Rectal smooth muscle tissue (tissue), 1 donor: Measurements from ENCODE around the gene NFE2.

Source experiments
- H3K27ac ChIP-seq: one replicate; pipeline ENCODE4 v1.7.0; 2013; ENCODE audit warnings: low read depth, low read length, inconsistent platforms
- H3K27me3 ChIP-seq: one replicate; pipeline ENCODE4 v1.7.0; 2013; ENCODE audit warnings: low read length; ENCODE audit not compliant: control insufficient read depth, insufficient read depth
- H3K36me3 ChIP-seq: one replicate; pipeline ENCODE4 v1.7.0; 2013; ENCODE audit warnings: low read length; ENCODE audit not compliant: control insufficient read depth, insufficient read depth
- H3K4me1 ChIP-seq: one replicate; pipeline ENCODE4 v1.7.0; 2013; ENCODE audit warnings: low read length; ENCODE audit not compliant: control insufficient read depth, insufficient read depth
- H3K4me3 ChIP-seq: one replicate; pipeline ENCODE4 v1.7.0; 2013; ENCODE audit warnings: low read length
- H3K9ac ChIP-seq: one replicate; pipeline ENCODE4 v1.7.0; 2013; ENCODE audit warnings: low read length

Gene NFE2

GRCh38 chr12:54272214-54272613 lies 28.6 kb downstream of the NFE2 start:
- no peaks in the 10 kb centered on the region for H3K27me3 ChIP-seq
- no peak overlapping the region for H3K4me3 ChIP-seq
- H3K36me3 ChIP-seq, result no peaks in the 10 kb centered on the region
- H3K4me1 ChIP-seq, result no peaks in the 10 kb centered on the region
- H3K27ac ChIP-seq, result no peak overlapping the region
- H3K9ac ChIP-seq, result no peak overlapping the region

GRCh38 chr12:54270345-54270744 lies 30.5 kb downstream of the NFE2 start:
- Histone ChIP-seq H3K27me3 (no peaks in the 10 kb centered on the region), H3K27ac (no peak overlapping the region), H3K4me3 (no peak overlapping the region), H3K9ac (no peak overlapping the region), H3K36me3 (no peaks in the 10 kb centered on the region), H3K4me1 (no peaks in the 10 kb centered on the region)

- Histone ChIP-seq H3K4me1 (peaks cover 6% of the 10 kb centered on the region), H3K4me3 (no peak overlapping the region), H3K27ac (no peak overlapping the region), H3K9ac (no peak overlapping the region), H3K27me3 (no peaks in the 10 kb centered on the region), H3K36me3 (no peaks in the 10 kb centered on the region)
Observed at GRCh38 chr12:54266852-54267251, 34.0 kb downstream of the NFE2 start.

- Histone ChIP-seq H3K4me1 (peaks cover 6% of the 10 kb centered on the region), H3K36me3 (no peaks in the 10 kb centered on the region), H3K9ac (no peak overlapping the region), H3K27ac (no peak overlapping the region), H3K27me3 (no peaks in the 10 kb centered on the region), H3K4me3 (no peak overlapping the region)
Observed at GRCh38 chr12:54265364-54265812, 35.4 kb downstream of the NFE2 start.

- no peak overlapping the region for H3K27ac ChIP-seq
- H3K9ac ChIP-seq, result no peak overlapping the region
- H3K36me3 ChIP-seq, result no peaks in the 10 kb centered on the region
- peaks cover 17% of the 10 kb centered on the region for H3K4me1 ChIP-seq
- H3K27me3 ChIP-seq, result no peaks in the 10 kb centered on the region
- H3K4me3 ChIP-seq, result no peak overlapping the region
Observed at GRCh38 chr12:54262403-54262925, 38.4 kb downstream of the NFE2 start.

- H3K27ac ChIP-seq, result no peak overlapping the region
- no peaks in the 10 kb centered on the region for H3K27me3 ChIP-seq
- H3K4me1 ChIP-seq, result peaks cover 17% of the 10 kb centered on the region
- no peak overlapping the region for H3K4me3 ChIP-seq
- peaks cover 2% of the 10 kb centered on the region for H3K36me3 ChIP-seq
- no peak overlapping the region for H3K9ac ChIP-seq
Observed at GRCh38 chr12:54261815-54262402, 38.9 kb downstream of the NFE2 start.

- peaks cover 17% of the 10 kb centered on the region for H3K4me1 ChIP-seq
- no peaks in the 10 kb centered on the region for H3K27me3 ChIP-seq
- H3K36me3 ChIP-seq, result peaks cover 2% of the 10 kb centered on the region
- H3K9ac ChIP-seq, result no peak overlapping the region
- peak overlapping the region; percentile 61 for H3K4me3 ChIP-seq
- H3K27ac ChIP-seq, result peak overlapping the region; percentile 53
Observed at GRCh38 chr12:54259194-54260011, 41.4 kb downstream of the NFE2 start.

GRCh38 chr12:54258201-54258681 lies 42.6 kb downstream of the NFE2 start:
- no peaks in the 10 kb centered on the region for H3K27me3 ChIP-seq
- H3K27ac ChIP-seq, result peak overlapping the region; percentile 43
- H3K9ac ChIP-seq, result no peak overlapping the region
- H3K36me3 ChIP-seq, result peaks cover 2% of the 10 kb centered on the region
- no peak overlapping the region for H3K4me3 ChIP-seq
- H3K4me1 ChIP-seq, result peaks cover 17% of the 10 kb centered on the region

- H3K27me3 ChIP-seq, result no peaks in the 10 kb centered on the region
- peaks cover 15% of the 10 kb centered on the region for H3K4me1 ChIP-seq
- peaks cover 2% of the 10 kb centered on the region for H3K36me3 ChIP-seq
- no peak overlapping the region for H3K9ac ChIP-seq
- no peak overlapping the region for H3K4me3 ChIP-seq
- no peak overlapping the region for H3K27ac ChIP-seq
Observed at GRCh38 chr12:54257332-54257731, 43.5 kb downstream of the NFE2 start.

- no peak overlapping the region for H3K4me3 ChIP-seq
- H3K27me3 ChIP-seq, result no peaks in the 10 kb centered on the region
- H3K4me1 ChIP-seq, result peaks cover 2% of the 10 kb centered on the region
- H3K36me3 ChIP-seq, result peaks cover 2% of the 10 kb centered on the region
- no peak overlapping the region for H3K9ac ChIP-seq
- no peak overlapping the region for H3K27ac ChIP-seq
Observed at GRCh38 chr12:54253240-54253639, 47.6 kb downstream of the NFE2 start.

- no peaks in the 10 kb centered on the region for H3K27me3 ChIP-seq
- H3K9ac ChIP-seq, result no peak overlapping the region
- no peak overlapping the region for H3K4me3 ChIP-seq
- no peaks in the 10 kb centered on the region for H3K36me3 ChIP-seq
- H3K27ac ChIP-seq, result no peak overlapping the region
- H3K4me1 ChIP-seq, result no peaks in the 10 kb centered on the region
Observed at GRCh38 chr12:54251667-54252284, 49.0 kb downstream of the NFE2 start.

GRCh38 chr12:54249489-54249888 lies 51.3 kb downstream of the NFE2 start:
- no peak overlapping the region for H3K4me3 ChIP-seq
- H3K27me3 ChIP-seq, result no peaks in the 10 kb centered on the region
- H3K9ac ChIP-seq, result no peak overlapping the region
- no peaks in the 10 kb centered on the region for H3K36me3 ChIP-seq
- no peak overlapping the region for H3K27ac ChIP-seq
- peaks cover 2% of the 10 kb centered on the region for H3K4me1 ChIP-seq
